Natural killer cell treated with Interleukin-12 subunit alpha and Interleukin-12 subunit beta and Interleukin-15 and Interleukin-18, amount 100 ng/mL, for 72 hours (primary cell): ENCODE measurements around the gene LRG1. TPM values are rescaled to one million over a fixed set of nuclear protein-coding genes. Genes with fewer than 3 reads are reported as not detected.

Experiments
- ATAC-seq, 2 donors: fragments of 150-1000 bp; cut with Tn5 transposase in 1 of 2; sonication (Bioruptor Pico), chemical (Tn5 transposase) in 1 of 2; 2 replicates each; pipeline ENCODE4 v1.10.0; 2021
- DNase-seq: peaks from one replicate; pipeline ENCODE4 v3.0.0; 2022; ENCODE audit warnings: low spot score
- H3K27ac Mint-ChIP-seq, 2 donors: 1 replicate in 1 of 2; 2 replicates in 1 of 2; pipeline ENCODE4 v1.8.0; 2022; ENCODE audit warnings: mixed read lengths in 2 of 2, mild to moderate bottlenecking in 1 of 2, moderate library complexity in 1 of 2
- H3K27me3 Mint-ChIP-seq, 2 donors: 1 replicate in 1 of 2; 2 replicates in 1 of 2; pipeline ENCODE4 v1.8.0; 2022; ENCODE audit warnings: mixed read lengths in 2 of 2
- H3K36me3 Mint-ChIP-seq: one replicate; pipeline ENCODE4 v1.8.0; 2022; ENCODE audit warnings: mixed read lengths
- H3K4me1 Mint-ChIP-seq, 2 donors: 1 replicate in 1 of 2; 2 replicates in 1 of 2; pipeline ENCODE4 v1.8.0; 2022; ENCODE audit warnings: low read depth in 2 of 2, mixed read lengths in 2 of 2, mild to moderate bottlenecking in 1 of 2
- H3K4me3 Mint-ChIP-seq: one replicate; pipeline ENCODE4 v1.8.0; 2022; ENCODE audit warnings: mixed read lengths
- H3K9me3 Mint-ChIP-seq: 2 replicates; pipeline ENCODE4 v1.8.0; 2022; ENCODE audit warnings: mixed read lengths
- total RNA-seq, 2 donors: library from RNA; stranded (reverse); gene quantifications; one replicate each; pipeline ENCODE4 v1.2.3, GENCODE V29; 2022

Gene LRG1
- total RNA-seq, 2 donors from 2014 or later = 0.36 TPM; not detected in 1

- no peak overlapping the region for H3K4me3 Mint-ChIP-seq
Measured at GRCh38 chr19:4499855-4500254, 40.0 kb downstream of the LRG1 start.

GRCh38 chr19:4499318-4499717 lies 40.5 kb downstream of the LRG1 start:
- ATAC-seq = no peak
- Mint-ChIP-seq H3K4me1 (no peaks in the 10 kb centered on the region), H3K4me3 (no peak overlapping the region), H3K9me3 (no peaks in the 10 kb centered on the region), H3K27me3 (no peaks in the 10 kb centered on the region), H3K36me3 (no peaks in the 10 kb centered on the region), H3K27ac (no peak overlapping the region)
- no peak for DNase-seq

More at GRCh38 chr19:4499855-4500254, 40.0 kb downstream of the LRG1 start:
- H3K27ac Mint-ChIP-seq = no peak overlapping the region
- H3K9me3 Mint-ChIP-seq = no peaks in the 10 kb centered on the region
- no peak for ATAC-seq
- H3K4me1 Mint-ChIP-seq = no peaks in the 10 kb centered on the region
- DNase-seq = no peak
- H3K36me3 Mint-ChIP-seq = no peaks in the 10 kb centered on the region
- no peaks in the 10 kb centered on the region for H3K27me3 Mint-ChIP-seq

- DNase-seq (no peak), ATAC-seq (no peak)
- H3K36me3 Mint-ChIP-seq = no peaks in the 10 kb centered on the region
- no peak overlapping the region for H3K4me3 Mint-ChIP-seq
- H3K4me1 Mint-ChIP-seq = no peaks in the 10 kb centered on the region
- H3K27ac Mint-ChIP-seq = no peak overlapping the region
- no peaks in the 10 kb centered on the region for H3K27me3 Mint-ChIP-seq
- H3K9me3 Mint-ChIP-seq = no peaks in the 10 kb centered on the region
Measured at GRCh38 chr19:4498694-4499093, 41.1 kb downstream of the LRG1 start.

- no peaks in the 10 kb centered on the region for H3K9me3 Mint-ChIP-seq
- no peak overlapping the region for H3K4me3 Mint-ChIP-seq
- no peak for ATAC-seq
- no peaks in the 10 kb centered on the region for H3K36me3 Mint-ChIP-seq
- DNase-seq = no peak
- no peaks in the 10 kb centered on the region for H3K27me3 Mint-ChIP-seq
- H3K27ac Mint-ChIP-seq = no peak overlapping the region
- H3K4me1 Mint-ChIP-seq = no peaks in the 10 kb centered on the region
Measured at GRCh38 chr19:4497770-4498389, 42.0 kb downstream of the LRG1 start.

GRCh38 chr19:4496304-4496703 lies 43.5 kb downstream of the LRG1 start:
- Mint-ChIP-seq H3K4me3 (no peak overlapping the region), H3K9me3 (no peaks in the 10 kb centered on the region), H3K27ac (no peak overlapping the region), H3K36me3 (no peaks in the 10 kb centered on the region), H3K27me3 (no peaks in the 10 kb centered on the region), H3K4me1 (no peaks in the 10 kb centered on the region)
- no peak for ATAC-seq
- DNase-seq = no peak

GRCh38 chr19:4495471-4495870 lies 44.4 kb downstream of the LRG1 start:
- Mint-ChIP-seq H3K36me3 (no peaks in the 10 kb centered on the region), H3K27ac (no peak overlapping the region), H3K9me3 (no peaks in the 10 kb centered on the region), H3K4me1 (no peaks in the 10 kb centered on the region), H3K4me3 (no peak overlapping the region), H3K27me3 (no peaks in the 10 kb centered on the region)
- DNase-seq (no peak), ATAC-seq (peak; percentile 3 to 45)

- H3K36me3 Mint-ChIP-seq = no peaks in the 10 kb centered on the region
- no peak overlapping the region for H3K4me3 Mint-ChIP-seq
- DNase-seq = no peak
- no peaks in the 10 kb centered on the region for H3K4me1 Mint-ChIP-seq
- no peak for ATAC-seq
- no peaks in the 10 kb centered on the region for H3K9me3 Mint-ChIP-seq
- no peak overlapping the region for H3K27ac Mint-ChIP-seq
- H3K27me3 Mint-ChIP-seq = no peaks in the 10 kb centered on the region
Measured at GRCh38 chr19:4494691-4495064, 45.2 kb downstream of the LRG1 start.

GRCh38 chr19:4493929-4494690 lies 45.7 kb downstream of the LRG1 start:
- Mint-ChIP-seq H3K27me3 (no peaks in the 10 kb centered on the region), H3K4me3 (no peak overlapping the region), H3K9me3 (no peaks in the 10 kb centered on the region), H3K27ac (no peak overlapping the region), H3K36me3 (no peaks in the 10 kb centered on the region), H3K4me1 (no peaks in the 10 kb centered on the region)
- DNase-seq (no peak), ATAC-seq (no peak)

- no peak overlapping the region for H3K27ac Mint-ChIP-seq
- ATAC-seq (no peak), DNase-seq (no peak)
- H3K9me3 Mint-ChIP-seq = no peaks in the 10 kb centered on the region
- H3K4me3 Mint-ChIP-seq = no peak overlapping the region
- no peaks in the 10 kb centered on the region for H3K4me1 Mint-ChIP-seq
- no peaks in the 10 kb centered on the region for H3K27me3 Mint-ChIP-seq
- H3K36me3 Mint-ChIP-seq = no peaks in the 10 kb centered on the region
Measured at GRCh38 chr19:4493104-4493928, 46.5 kb downstream of the LRG1 start.

- Mint-ChIP-seq H3K36me3 (no peaks in the 10 kb centered on the region), H3K9me3 (no peaks in the 10 kb centered on the region), H3K4me3 (no peak overlapping the region), H3K4me1 (peaks cover 0 to under 1% of the 10 kb centered on the region in 2 donors), H3K27me3 (no peaks in the 10 kb centered on the region), H3K27ac (no peak overlapping the region)
- ATAC-seq (no peak), DNase-seq (no peak)
Measured at GRCh38 chr19:4492337-4493103, 47.3 kb downstream of the LRG1 start.

- ATAC-seq = no peak
- DNase-seq = no peak
- H3K4me1 Mint-ChIP-seq = peaks cover 0 to 4% of the 10 kb centered on the region in 2 donors
- no peaks in the 10 kb centered on the region for H3K27me3 Mint-ChIP-seq
- H3K4me3 Mint-ChIP-seq = no peak overlapping the region
- H3K9me3 Mint-ChIP-seq = no peaks in the 10 kb centered on the region
- H3K27ac Mint-ChIP-seq = no peak overlapping the region
- H3K36me3 Mint-ChIP-seq = no peaks in the 10 kb centered on the region
Measured at GRCh38 chr19:4491446-4491845, 48.4 kb downstream of the LRG1 start.

GRCh38 chr19:4488496-4488895 lies 51.3 kb downstream of the LRG1 start:
- no peaks in the 10 kb centered on the region for H3K27me3 Mint-ChIP-seq
- no peak for DNase-seq
- ATAC-seq = no peak
- no peak overlapping the region for H3K27ac Mint-ChIP-seq
- peaks cover 0 to 4% of the 10 kb centered on the region in 2 donors for H3K4me1 Mint-ChIP-seq
- no peaks in the 10 kb centered on the region for H3K9me3 Mint-ChIP-seq
- H3K4me3 Mint-ChIP-seq = no peak overlapping the region
- no peaks in the 10 kb centered on the region for H3K36me3 Mint-ChIP-seq

GRCh38 chr19:4487572-4487971 lies 52.3 kb downstream of the LRG1 start:
- Mint-ChIP-seq H3K27me3 (no peaks in the 10 kb centered on the region), H3K4me1 (peaks cover 0 to 4% of the 10 kb centered on the region in 2 donors), H3K9me3 (no peaks in the 10 kb centered on the region), H3K4me3 (no peak overlapping the region), H3K36me3 (no peaks in the 10 kb centered on the region), H3K27ac (no peak overlapping the region)
- no peak for ATAC-seq
- no peak for DNase-seq
